ENCODE results near the gene ANK3.

Gene ANK3

DNA sequence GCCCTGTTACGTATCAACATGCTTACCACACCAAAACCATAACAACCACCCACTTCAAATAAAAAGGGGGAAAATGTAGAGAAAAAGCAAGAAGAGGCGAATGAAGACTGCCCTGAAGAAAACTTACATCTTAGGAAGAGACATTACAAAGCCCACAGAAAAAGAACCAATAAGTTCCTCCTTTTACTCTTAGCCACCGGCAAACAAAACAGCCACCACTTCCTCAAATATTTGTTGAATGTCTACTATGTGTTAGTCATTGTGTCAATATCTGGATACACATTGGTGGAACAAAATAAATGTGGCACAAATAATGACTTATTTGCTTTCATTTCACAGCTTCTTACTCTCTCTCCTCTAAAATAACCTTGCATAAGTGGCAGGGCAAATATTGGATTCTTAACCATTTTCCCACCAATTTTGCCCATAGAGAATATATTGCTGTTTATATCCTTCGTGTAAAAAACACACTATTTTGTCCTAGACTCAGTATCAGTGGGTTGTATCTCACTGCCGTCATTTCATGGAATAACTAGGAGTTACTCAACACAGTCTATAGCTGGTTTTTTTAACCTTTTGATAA, 106.8 kb downstream of the ANK3 start:
- peak; percentile 19 for DNase-seq (ENCODE audit: low spot score)
- TF ChIP-seq, protein P1, sequence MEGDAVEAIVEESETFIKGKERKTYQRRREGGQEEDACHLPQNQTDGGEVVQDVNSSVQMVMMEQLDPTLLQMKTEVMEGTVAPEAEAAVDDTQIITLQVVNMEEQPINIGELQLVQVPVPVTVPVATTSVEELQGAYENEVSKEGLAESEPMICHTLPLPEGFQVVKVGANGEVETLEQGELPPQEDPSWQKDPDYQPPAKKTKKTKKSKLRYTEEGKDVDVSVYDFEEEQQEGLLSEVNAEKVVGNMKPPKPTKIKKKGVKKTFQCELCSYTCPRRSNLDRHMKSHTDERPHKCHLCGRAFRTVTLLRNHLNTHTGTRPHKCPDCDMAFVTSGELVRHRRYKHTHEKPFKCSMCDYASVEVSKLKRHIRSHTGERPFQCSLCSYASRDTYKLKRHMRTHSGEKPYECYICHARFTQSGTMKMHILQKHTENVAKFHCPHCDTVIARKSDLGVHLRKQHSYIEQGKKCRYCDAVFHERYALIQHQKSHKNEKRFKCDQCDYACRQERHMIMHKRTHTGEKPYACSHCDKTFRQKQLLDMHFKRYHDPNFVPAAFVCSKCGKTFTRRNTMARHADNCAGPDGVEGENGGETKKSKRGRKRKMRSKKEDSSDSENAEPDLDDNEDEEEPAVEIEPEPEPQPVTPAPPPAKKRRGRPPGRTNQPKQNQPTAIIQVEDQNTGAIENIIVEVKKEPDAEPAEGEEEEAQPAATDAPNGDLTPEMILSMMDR (conservative IDR thresholded peaks at IDR 0.05; ENCODE audit: low read depth): no peak
- ChIA-PET POLR2A (ENCODE audit: low non-redundant PET) (no interaction called here), CTCF (interaction anchor here (0.6 kb wide), 1 partner anchor 12 kb away, joined by 3 read pairs; no protein-coding TSS in a partner anchor)
- no peak overlapping the region for H3K27ac ChIP-seq

DNA sequence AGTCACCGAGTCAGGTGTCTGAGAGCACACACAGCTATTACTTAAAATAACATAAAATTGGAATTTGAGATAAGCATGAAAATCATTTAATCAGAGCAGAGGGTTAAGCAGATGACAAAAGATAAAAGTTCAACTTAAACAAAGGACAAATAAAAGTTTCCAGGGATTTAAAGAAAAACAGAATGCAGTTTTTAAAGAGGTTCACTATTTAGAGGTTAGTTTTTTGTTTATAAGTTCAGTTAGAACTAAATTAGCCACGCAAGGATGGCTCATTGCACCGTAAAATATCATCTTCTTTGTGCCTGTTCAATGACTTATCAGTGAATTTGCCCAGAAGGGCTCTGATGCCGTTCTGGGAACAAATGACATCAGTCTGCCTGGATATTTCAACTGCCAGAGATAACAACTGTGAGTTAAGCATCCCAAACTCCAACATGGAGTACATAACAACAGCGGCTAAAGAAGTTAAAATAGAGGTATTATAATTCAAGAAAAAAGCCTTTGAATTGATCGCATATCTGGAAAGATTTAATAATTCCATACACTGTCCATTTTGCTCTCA, 107.8 kb downstream of the ANK3 start:
- DNase-seq (ENCODE audit: low spot score): no peak
- ChIA-PET CTCF (interaction anchor here (0.7 kb wide), 1 partner anchor 19 kb away, joined by 3 read pairs; no protein-coding TSS in a partner anchor), POLR2A (ENCODE audit: low non-redundant PET) (no interaction called here)
- TF ChIP-seq, protein P1 (conservative IDR thresholded peaks at IDR 0.05; ENCODE audit: low read depth): no peak
- H3K27ac ChIP-seq: no peak overlapping the region

DNA sequence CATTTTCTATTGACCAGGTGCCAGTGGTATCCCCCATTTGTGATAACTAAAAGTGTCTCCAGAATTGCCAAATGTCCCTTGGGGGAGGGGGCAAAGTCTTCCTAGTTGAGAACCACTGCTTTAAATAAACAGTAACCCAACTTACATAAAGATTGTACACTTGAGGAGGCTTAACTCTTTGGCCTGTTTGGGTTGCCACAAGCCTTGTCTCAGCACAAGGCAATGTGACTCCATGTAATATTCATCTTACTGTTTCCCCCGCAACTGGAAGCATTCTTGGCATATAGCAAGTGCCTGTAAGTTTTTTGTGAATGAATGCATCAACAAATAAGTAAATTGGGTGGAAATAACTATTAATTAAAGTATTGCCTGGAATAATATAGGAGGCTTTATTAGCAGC, 108.3 kb downstream of the ANK3 start:
- H3K27ac ChIP-seq: no peak overlapping the region
- TF ChIP-seq, protein P1 (conservative IDR thresholded peaks at IDR 0.05; ENCODE audit: low read depth): no peak
- no peak for DNase-seq (ENCODE audit: low spot score)
- ChIA-PET CTCF (interaction anchor here (0.7 kb wide), 1 partner anchor 19 kb away, joined by 3 read pairs; no protein-coding TSS in a partner anchor), POLR2A (ENCODE audit: low non-redundant PET) (no interaction called here)

DNA sequence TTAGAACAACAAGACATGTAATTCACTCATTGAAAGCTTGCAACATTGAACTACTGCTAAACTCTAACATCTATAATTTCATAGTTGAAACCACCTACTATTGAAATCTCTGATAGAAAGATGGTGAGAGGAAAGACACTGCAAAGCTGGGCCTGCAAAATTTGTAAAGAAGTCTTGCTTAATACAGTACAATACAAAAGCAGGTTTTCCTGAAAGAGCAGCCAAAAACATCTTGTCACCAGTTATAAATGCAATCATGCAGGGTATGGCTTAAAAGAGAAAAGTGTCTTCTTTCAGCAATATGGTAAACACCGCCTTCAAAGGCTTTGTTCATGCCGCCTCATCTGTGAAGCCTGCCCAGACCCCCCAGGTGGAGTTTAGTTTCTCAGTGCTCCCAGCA, 109.2 kb downstream of the ANK3 start:
- ChIA-PET CTCF (no interaction called here), POLR2A (ENCODE audit: low non-redundant PET) (no interaction called here)

DNA sequence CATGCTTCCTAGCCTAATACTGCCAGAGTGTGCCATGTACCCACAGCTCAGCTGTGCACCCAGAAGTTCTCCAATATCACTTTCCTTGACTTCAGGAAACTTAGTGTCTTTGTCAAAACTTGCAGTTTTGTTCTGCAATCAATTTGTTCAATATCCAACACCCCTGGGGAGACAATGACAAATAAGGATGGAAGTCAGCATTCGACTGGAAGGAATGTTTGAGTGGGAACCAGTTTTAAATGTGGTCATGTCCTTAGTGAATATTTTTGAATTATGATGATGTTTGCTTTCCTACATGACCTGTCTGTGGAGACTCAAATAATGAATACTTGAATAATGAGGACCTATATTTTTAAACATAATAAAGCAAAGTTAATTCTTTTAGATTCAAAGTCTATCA, 112.0 kb downstream of the ANK3 start:
- no peak for DNase-seq (ENCODE audit: low spot score)
- ChIA-PET POLR2A (ENCODE audit: low non-redundant PET) (no interaction called here), CTCF (no interaction called here)
- TF ChIP-seq, protein P1 (conservative IDR thresholded peaks at IDR 0.05; ENCODE audit: low read depth): no peak
- H3K27ac ChIP-seq: no peak overlapping the region

More for the DNA sequence above, 109.2 kb downstream of the ANK3 start:
- TF ChIP-seq, protein P1 (conservative IDR thresholded peaks at IDR 0.05; ENCODE audit: low read depth): no peak
- H3K27ac ChIP-seq: no peak overlapping the region
- no peak for DNase-seq (ENCODE audit: low spot score)

DNA sequence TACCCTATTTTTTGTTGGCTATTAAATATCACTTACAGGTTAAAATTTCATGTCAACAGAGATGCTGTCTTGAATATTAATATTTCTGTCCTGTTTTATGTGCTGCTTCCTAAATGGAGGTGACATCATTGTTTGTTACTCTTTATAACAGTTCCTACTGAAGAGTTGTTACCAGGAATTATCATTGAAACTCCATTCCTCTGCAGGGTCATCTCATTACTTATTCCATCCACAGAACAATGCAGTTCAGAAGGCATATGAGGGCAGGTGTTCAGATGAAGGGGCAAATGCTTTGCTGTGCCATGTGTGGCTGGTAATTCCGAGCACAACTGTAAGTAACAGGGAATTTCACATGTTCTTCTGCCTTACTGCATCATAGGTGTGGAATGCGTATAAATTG, 113.4 kb downstream of the ANK3 start:
- H3K27ac ChIP-seq: no peak overlapping the region
- CTCF ChIA-PET: no interaction called here
- TF ChIP-seq, protein P1 (conservative IDR thresholded peaks at IDR 0.05; ENCODE audit: low read depth): no peak
- DNase-seq (ENCODE audit: low spot score): no peak
- POLR2A ChIA-PET (ENCODE audit: low non-redundant PET): no interaction called here

Data from RWPE1 (cell line).